GM12801 (cell line): ENCODE results near the gene SFRP5.

Experiments used
- CTCF ChIP-seq: IDR thresholded peaks from one replicate; pipeline ENCODE4 v1.5.1; 2011; ENCODE audit warnings: control low read depth; ENCODE audit not compliant: insufficient read length; ENCODE audit errors: extremely low read depth

Gene SFRP5

GRCh38 chr10:97733256-97733655 lies 38.5 kb downstream of the SFRP5 start:
- no peak for TF ChIP-seq CTCF

GRCh38 chr10:97732052-97732359 lies 39.8 kb downstream of the SFRP5 start:
- no peak for TF ChIP-seq CTCF

GRCh38 chr10:97731346-97732051 lies 40.3 kb downstream of the SFRP5 start:
- no peak for TF ChIP-seq CTCF

- TF ChIP-seq CTCF, result no peak
These were observed 42.8 kb downstream of the SFRP5 start for GRCh38 chr10:97729014-97729413.

GRCh38 chr10:97726636-97727178 lies 45.1 kb downstream of the SFRP5 start:
- TF ChIP-seq CTCF, result no peak

- no peak for TF ChIP-seq CTCF
These were observed 47.4 kb downstream of the SFRP5 start for GRCh38 chr10:97724341-97724941.

- TF ChIP-seq CTCF, result no peak
These were observed 48.8 kb downstream of the SFRP5 start for GRCh38 chr10:97723001-97723400.
